K562 (cell line): Measurements from ENCODE around the gene SIAE. TPM values are rescaled to one million over a fixed set of nuclear protein-coding genes. Genes with fewer than 3 reads are reported as not detected.

Experiments
- CEBPB ChIP-seq: fragments of 450-650 bp; IDR thresholded peaks from 2 replicates; pipeline ENCODE4 v1.6.1; 2016; ENCODE audit warnings: missing genetic modification characterization, missing compliant biosample characterization
- KDM1A ChIP-seq, 2 experiments: fragments of 450-650 bp; IDR thresholded peaks; 2 replicates each; pipeline ENCODE4 v1.6.1; 2016; ENCODE audit warnings: mild to moderate bottlenecking in 2 of 2
- MTA3 ChIP-seq: fragments of 450-650 bp; formaldehyde crosslinking; IDR thresholded peaks from 2 replicates; pipeline ENCODE4 v1.6.1; 2017; ENCODE audit warnings: mild to moderate bottlenecking, borderline replicate concordance
- RERE ChIP-seq: sonication (generic); formaldehyde crosslinking; IDR thresholded peaks from 2 replicates; pipeline ENCODE4 v1.8.0; 2023; ENCODE audit warnings: missing genetic modification reagents, mild to moderate bottlenecking, borderline replicate concordance
- SMARCA4 ChIP-seq: fragments of 450-650 bp; IDR thresholded peaks from 2 replicates; pipeline ENCODE4 v1.6.1; 2016
- TSHZ1 ChIP-seq: fragments of 250-450 bp; sonication (Bioruptor Pico); IDR thresholded peaks from 2 replicates; pipeline ENCODE4 v1.4.0; 2020; ENCODE audit warnings: mild to moderate bottlenecking, moderate library complexity
- ZFPM2 ChIP-seq: fragments of 250-450 bp; sonication (Bioruptor Pico); IDR thresholded peaks from 2 replicates; pipeline ENCODE4 v1.5.1; 2022; ENCODE audit warnings: mild to moderate bottlenecking
- ZFX ChIP-seq: sonication (generic); formaldehyde crosslinking; IDR thresholded peaks from 2 replicates; pipeline ENCODE4 v1.8.0; 2022; ENCODE audit warnings: mild to moderate bottlenecking, missing genetic modification reagents, moderate library complexity
- ZNF740 ChIP-seq, 3 experiments: fragments of 200-800 bp in 1 of 3; sonication (Bioruptor generic) in 1 of 3; sonication (generic) in 1 of 3; formaldehyde crosslinking in 1 of 3; IDR thresholded peaks; 2 replicates each; pipeline versions ENCODE4 v1.6.1 to v1.8.0; 2016 to 2022; ENCODE audit warnings: mild to moderate bottlenecking in 2 of 3, missing compliant biosample characterization in 2 of 3, missing genetic modification characterization in 2 of 3, missing genetic modification reagents in 1 of 3
- ZNF780A ChIP-seq: fragments of 250-450 bp; sonication (Bioruptor Pico); IDR thresholded peaks from 2 replicates; pipeline ENCODE4 v1.5.0; 2021; ENCODE audit warnings: mild to moderate bottlenecking
- ZSCAN32 ChIP-seq: fragments of 450-650 bp; formaldehyde crosslinking; IDR thresholded peaks from 2 replicates; pipeline ENCODE4 v1.4.0; 2020; ENCODE audit warnings: mild to moderate bottlenecking, moderate library complexity
- polyA plus RNA-seq, 8 experiments: library from polyadenylated mRNA; depleted of rRNA in 4 of 8; stranded (reverse) in 5 of 8; unstranded in 3 of 8; fragments of >200 nt; fragmentation: Nextera tagmentation in 2 of 8; fragmentation: Illumina TruSeq in 1 of 8; extraction: Ambion mirVana in 2 of 8; extraction: Trizol in 1 of 8; gene quantifications; 2 replicates each; pipeline versions ENCODE4 v1.2.1 to v1.2.3, GENCODE V29; 2011 to 2014; ENCODE audit warnings: inconsistent platforms in 1 of 8, missing spikeins in 1 of 8
- total RNA-seq, 7 experiments: library from RNA; depleted of rRNA in 6 of 7; stranded (reverse); fragments of >200 nt in 6 of 7; fragmentation: Illumina TruSeq in 2 of 7; extraction: Trizol in 2 of 7; gene quantifications; 2 replicates each; pipeline versions ENCODE4 v1.2.1 to v1.2.3, GENCODE V29; 2011 to 2021; ENCODE audit warnings: low replicate concordance in 1 of 7
- TF ChIP-seq, protein P1 (sequence below): fragments of 250-450 bp; sonication (Bioruptor Pico); IDR thresholded peaks from 2 replicates; pipeline ENCODE4 v1.5.0; 2021
- TF ChIP-seq, protein P2 (sequence below): sonication (generic); formaldehyde crosslinking; IDR thresholded peaks from 2 replicates; pipeline ENCODE4 v1.8.1; 2023; ENCODE audit warnings: mild to moderate bottlenecking, missing genetic modification reagents

The SIAE gene
- total and polyA plus RNA-seq, 9 of the 15 experiments (the other 6 are each of a cell fraction or from before 2014, with no cell fraction given), result 0.89 to 9.6 (median 3.7) TPM

DNA sequence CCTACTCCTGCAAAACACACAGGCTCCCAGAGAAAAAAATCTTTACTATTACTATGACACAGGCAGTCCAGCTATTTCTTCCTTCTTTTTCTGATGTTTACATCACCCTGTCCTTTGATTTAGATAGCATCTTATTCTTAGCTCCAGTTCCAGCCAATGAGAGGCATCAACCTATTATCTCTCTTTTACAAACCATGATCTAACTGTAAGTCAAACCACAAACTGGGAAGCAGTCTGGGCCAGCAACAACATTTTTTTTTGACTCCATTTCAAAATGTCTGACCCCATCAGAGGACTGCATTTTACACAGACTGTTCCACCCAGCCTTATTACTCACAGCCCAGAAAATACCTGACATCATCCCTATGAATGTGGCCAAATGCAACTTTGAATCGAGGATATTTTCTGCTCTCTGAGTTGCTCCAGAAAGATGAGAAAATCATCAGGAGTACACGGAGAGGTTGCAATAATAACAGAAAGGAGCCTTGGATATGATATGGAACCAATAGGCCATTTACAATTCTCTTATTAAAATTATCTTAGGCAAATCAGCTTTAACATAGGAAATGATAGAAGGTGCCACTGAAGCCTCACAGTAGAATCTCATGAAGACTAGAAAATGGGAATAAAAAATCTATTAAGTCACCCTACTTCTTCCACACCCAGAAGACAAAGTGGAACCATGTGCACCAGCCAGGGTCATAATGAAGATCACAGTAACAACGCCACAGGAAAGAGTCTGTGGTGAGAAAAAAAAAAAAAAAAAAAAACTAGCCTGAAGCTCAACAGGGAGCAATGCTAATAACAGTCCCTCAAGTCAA, 29.7 kb downstream of the SIAE start (continued):
- no peak for TF ChIP-seq RERE
- no peak for TF ChIP-seq ZNF780A (CRISPR knock-in tag)
- peak; percentile 42 to 56; a peak in 2 of 4 replicates for TF ChIP-seq KDM1A (IDR thresholded peaks at IDR 0.05)
- TF ChIP-seq SMARCA4, result peak; percentile 70
- TF ChIP-seq, protein P1, sequence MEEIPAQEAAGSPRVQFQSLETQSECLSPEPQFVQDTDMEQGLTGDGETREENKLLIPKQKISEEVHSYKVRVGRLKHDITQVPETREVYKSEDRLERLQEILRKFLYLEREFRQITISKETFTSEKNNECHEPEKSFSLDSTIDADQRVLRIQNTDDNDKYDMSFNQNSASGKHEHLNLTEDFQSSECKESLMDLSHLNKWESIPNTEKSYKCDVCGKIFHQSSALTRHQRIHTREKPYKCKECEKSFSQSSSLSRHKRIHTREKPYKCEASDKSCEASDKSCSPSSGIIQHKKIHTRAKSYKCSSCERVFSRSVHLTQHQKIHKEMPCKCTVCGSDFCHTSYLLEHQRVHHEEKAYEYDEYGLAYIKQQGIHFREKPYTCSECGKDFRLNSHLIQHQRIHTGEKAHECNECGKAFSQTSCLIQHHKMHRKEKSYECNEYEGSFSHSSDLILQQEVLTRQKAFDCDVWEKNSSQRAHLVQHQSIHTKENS (CRISPR knock-in tag), result no peak
- no peak for TF ChIP-seq ZFPM2 (CRISPR knock-in tag)
- no peak for TF ChIP-seq TSHZ1
- TF ChIP-seq, protein P2, sequence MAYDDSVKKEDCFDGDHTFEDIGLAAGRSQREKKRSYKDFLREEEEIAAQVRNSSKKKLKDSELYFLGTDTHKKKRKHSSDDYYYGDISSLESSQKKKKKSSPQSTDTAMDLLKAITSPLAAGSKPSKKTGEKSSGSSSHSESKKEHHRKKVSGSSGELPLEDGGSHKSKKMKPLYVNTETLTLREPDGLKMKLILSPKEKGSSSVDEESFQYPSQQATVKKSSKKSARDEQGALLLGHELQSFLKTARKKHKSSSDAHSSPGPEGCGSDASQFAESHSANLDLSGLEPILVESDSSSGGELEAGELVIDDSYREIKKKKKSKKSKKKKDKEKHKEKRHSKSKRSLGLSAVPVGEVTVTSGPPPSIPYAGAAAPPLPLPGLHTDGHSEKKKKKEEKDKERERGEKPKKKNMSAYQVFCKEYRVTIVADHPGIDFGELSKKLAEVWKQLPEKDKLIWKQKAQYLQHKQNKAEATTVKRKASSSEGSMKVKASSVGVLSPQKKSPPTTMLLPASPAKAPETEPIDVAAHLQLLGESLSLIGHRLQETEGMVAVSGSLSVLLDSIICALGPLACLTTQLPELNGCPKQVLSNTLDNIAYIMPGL, result no peak
- TF ChIP-seq CEBPB (tag), result no peak
- 0 out of 2 replicates have a peak, but pooled peaks have one; percentile 13 for TF ChIP-seq ZFX (CRISPR knock-in tag)
- TF ChIP-seq ZNF740 (CRISPR knock-in tag; IDR thresholded peaks at IDR 0.05), result no peak
- TF ChIP-seq ZNF740 (tag; IDR thresholded peaks at IDR 0.05), result no peak
- TF ChIP-seq MTA3, result no peak
- TF ChIP-seq ZSCAN32 (CRISPR knock-in tag), result no peak
